ENCODE data around the gene ARMH4.

Gene ARMH4

GRCh38 chr14:57970175-57970574, 181.8 kb downstream of the ARMH4 start:
- DNase-seq (ENCODE audit: low read depth in 1 of 2, low spot score in 1 of 2) = no peak

- DNase-seq (ENCODE audit: low read depth in 1 of 2, low spot score in 1 of 2) = no peak
Observed at GRCh38 chr14:57963071-57963470, 188.9 kb downstream of the ARMH4 start.

DNA sequence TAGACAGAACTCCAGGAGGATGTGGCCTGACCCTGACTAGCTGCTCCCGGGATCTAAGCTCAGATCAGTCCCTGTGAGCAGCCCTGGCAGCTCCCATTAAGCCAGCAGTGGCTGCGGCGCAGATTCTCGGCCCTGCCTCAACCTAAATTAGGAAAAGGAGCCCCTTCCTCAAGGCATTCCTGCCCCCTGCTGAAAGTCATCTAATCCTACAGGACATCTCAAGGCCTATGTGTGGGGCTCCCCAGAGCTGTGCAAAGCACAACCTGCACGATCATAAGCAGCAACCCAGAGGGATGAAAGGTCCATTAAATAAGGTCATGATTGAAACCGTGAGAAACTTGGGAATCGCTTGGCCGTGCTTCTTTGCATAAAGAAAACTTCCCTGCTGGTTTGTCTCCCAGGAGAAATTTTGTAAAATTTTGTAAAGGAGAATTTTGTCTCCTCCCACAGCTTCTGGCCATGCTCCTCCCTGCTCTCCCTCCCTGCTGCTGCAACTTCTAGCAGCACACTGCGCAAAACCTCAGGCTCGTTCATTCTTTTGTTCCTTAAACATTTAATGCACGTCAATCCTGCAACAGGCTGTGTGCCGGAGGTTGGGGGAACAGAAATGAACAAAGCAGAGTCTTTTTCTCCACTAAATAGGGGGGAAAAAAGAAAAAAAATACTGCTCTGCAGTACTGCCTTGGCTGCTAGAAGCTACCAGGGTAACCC, 189.5 kb downstream of the ARMH4 start:
- DNase-seq (ENCODE audit: low read depth in 1 of 2, low spot score in 1 of 2) = no peak

DNA sequence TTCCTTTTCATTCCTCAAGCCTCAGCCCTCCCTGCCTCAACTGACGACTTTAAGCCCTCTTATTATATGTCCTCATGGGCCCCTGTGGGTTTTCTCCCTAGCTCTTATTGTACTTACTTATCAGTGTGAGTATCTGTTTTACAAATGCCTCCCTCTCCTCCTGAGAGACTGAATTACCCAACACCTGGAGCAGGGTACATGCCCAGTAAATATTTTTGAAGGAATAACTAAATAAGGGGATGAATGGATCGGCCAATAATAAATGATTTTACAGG, 190.3 kb downstream of the ARMH4 start:
- no peak for DNase-seq (ENCODE audit: low read depth in 1 of 2, low spot score in 1 of 2)

DNA sequence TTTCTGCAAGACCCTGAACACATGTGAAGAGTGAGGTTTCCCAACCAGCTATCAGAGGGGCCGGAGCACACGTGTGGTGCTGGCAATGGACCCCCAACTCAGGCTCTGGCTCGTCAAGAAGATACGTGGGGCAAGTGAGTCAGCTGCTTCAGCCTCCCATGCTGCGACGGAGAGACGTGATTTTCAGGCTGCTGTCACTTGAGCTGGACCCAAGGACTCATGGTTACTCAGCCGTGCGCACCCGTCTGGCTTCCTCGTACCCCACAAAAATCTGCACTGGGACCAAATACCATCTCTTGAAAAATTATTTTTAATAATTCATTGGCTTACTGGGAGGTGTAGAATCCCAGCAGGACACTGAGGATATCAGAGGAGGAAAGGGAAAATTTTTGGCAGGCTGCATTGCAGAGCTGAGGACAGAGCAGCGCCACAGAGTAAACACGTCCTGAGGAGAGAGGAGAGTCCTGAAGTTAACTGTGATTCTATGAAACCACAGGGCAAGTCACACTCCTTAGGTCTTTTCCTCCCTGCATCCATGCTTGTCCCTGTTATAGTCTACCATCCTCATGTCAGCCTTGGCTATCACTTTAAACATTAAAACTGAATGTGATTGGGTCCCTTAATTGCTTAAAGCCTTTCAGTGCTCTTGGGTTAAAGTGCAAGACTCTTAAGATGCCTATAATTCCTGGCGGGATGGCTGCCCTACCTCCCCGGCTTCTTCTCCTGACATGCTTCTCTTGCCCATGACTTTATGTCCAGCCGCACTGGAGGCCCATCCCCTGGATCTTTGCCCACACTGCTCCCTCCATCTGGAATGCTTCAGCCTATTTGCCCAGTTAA, 190.8 kb downstream of the ARMH4 start:
- no peak for DNase-seq (ENCODE audit: low read depth in 1 of 2, low spot score in 1 of 2)

DNA sequence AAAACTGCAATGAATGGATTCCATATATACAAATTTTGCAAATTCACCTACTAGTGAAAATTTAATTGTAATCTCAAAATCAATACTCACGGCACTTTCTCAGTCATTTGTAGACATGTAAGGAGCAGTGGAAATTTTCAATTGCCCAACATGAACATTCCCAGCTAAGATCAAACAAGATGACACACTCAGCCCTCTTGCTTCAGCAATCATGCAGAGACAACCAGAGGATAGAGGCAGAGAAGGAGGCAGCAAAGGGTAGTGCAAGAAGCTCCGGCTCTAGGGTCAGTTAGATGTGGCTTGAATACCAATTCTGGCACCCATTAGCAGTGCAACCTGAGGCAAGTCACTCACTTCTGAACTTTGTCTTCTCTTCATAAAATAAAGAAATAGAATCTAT, 194.6 kb downstream of the ARMH4 start:
- DNase-seq (ENCODE audit: low read depth in 1 of 2, low spot score in 1 of 2) = no peak

Measured in activated T-helper 1 cell treated with anti-CD3 and anti-CD28 coated beads, Interleukin-2, amount 50 U/mL, for 16 hours (primary cell).